HEK293 (cell line): Measurements from ENCODE around the gene ARHGAP45.

ENCODE experiments used
- CTCF ChIA-PET: fragments of 350-600 bp; formaldehyde crosslinking; extraction: SDS; loops from one replicate; lab custom pipeline; 2021; ENCODE audit warnings: antibody characterized with exemption; lab: Yijun Ruan, JAX
- POLR2A ChIA-PET: fragments of 300-600 bp; formaldehyde crosslinking; extraction: SDS; loops from one replicate; lab custom pipeline; 2020; ENCODE audit warnings: antibody characterized with exemption, inconsistent platforms; lab: Yijun Ruan, JAX
- H3K27ac ChIP-seq: fragments of 200-500 bp; sonication (Bioruptor generic); 2 replicates; pipeline ENCODE4 v1.5.1; 2014; ENCODE audit warnings: low read depth, low read length, control low read depth, inconsistent platforms; ENCODE audit errors: extremely low read depth
- H3K36me3 ChIP-seq, 2 experiments: fragments of 200-500 bp in 1 of 2; sonication (Bioruptor generic) in 1 of 2; 1 replicate in 1 of 2; 2 replicates in 1 of 2; pipeline ENCODE4 v1.5.1; 2014 to 2017; ENCODE audit warnings: inconsistent platforms in 2 of 2, low read length in 2 of 2; ENCODE audit not compliant: control insufficient read depth in 2 of 2, insufficient read depth in 1 of 2
- H3K4me1 ChIP-seq: fragments of 200-500 bp; sonication (Bioruptor generic); 2 replicates; pipeline ENCODE4 v1.5.1; 2014; ENCODE audit warnings: mild to moderate bottlenecking, low read length, inconsistent platforms; ENCODE audit not compliant: control insufficient read depth, insufficient read depth
- H3K4me3 ChIP-seq: 2 replicates; pipeline ENCODE4 v1.5.1; 2011; ENCODE audit warnings: low read depth, mild to moderate bottlenecking, control low read depth, low read length, moderate library complexity
- H3K9me3 ChIP-seq: fragments of 200-500 bp; sonication (Bioruptor generic); 2 replicates; pipeline ENCODE4 v1.5.1; 2014; ENCODE audit warnings: low read depth, low read length, inconsistent platforms; ENCODE audit not compliant: control insufficient read depth, insufficient read depth
- HOXA7 ChIP-seq: sonication (generic); formaldehyde crosslinking; IDR thresholded peaks from 2 replicates; pipeline ENCODE4 v1.8.1; 2022; ENCODE audit warnings: missing genetic modification reagents, borderline replicate concordance
- IKZF3 ChIP-seq: fragments of 450-650 bp; IDR thresholded peaks from 2 replicates; pipeline ENCODE4 v1.5.0; 2018; ENCODE audit warnings: missing biosample characterization, mild to moderate bottlenecking, missing genetic modification characterization, moderate library complexity
- ZBTB11 ChIP-seq: fragments of 450-650 bp; formaldehyde crosslinking; conservative IDR thresholded peaks from 2 replicates; pipeline ENCODE4 v1.5.1; 2016; ENCODE audit warnings: low read depth, missing biosample characterization, missing genetic modification characterization
- ZBTB20 ChIP-seq: fragments of 450-650 bp; formaldehyde crosslinking; IDR thresholded peaks from 2 replicates; pipeline ENCODE4 v1.5.1; 2016; ENCODE audit warnings: missing biosample characterization, missing genetic modification characterization
- ZFHX2 ChIP-seq: fragments of 450-650 bp; formaldehyde crosslinking; conservative IDR thresholded peaks from 2 replicates; pipeline ENCODE4 v1.5.1; 2016; ENCODE audit warnings: missing biosample characterization, missing genetic modification characterization
- ZNF133 ChIP-seq: fragments of 450-650 bp; formaldehyde crosslinking; IDR thresholded peaks from 2 replicates; pipeline ENCODE4 v1.5.1; 2016; ENCODE audit warnings: missing biosample characterization, missing genetic modification characterization
- ZNF140 ChIP-seq: fragments of 450-650 bp; formaldehyde crosslinking; IDR thresholded peaks from 2 replicates; pipeline ENCODE4 v1.5.1; 2016; ENCODE audit warnings: missing biosample characterization, missing genetic modification characterization
- ZNF16 ChIP-seq: fragments of 450-650 bp; formaldehyde crosslinking; IDR thresholded peaks from 2 replicates; pipeline ENCODE4 v1.5.1; 2016; ENCODE audit warnings: low read depth, missing biosample characterization, missing genetic modification characterization
- ZNF292 ChIP-seq: fragments of 450-650 bp; formaldehyde crosslinking; IDR thresholded peaks from 2 replicates; pipeline ENCODE4 v1.5.1; 2016; ENCODE audit warnings: low read depth, missing biosample characterization, missing genetic modification characterization, borderline replicate concordance
- ZNF335 ChIP-seq: fragments of 450-650 bp; formaldehyde crosslinking; conservative IDR thresholded peaks from 2 replicates; pipeline ENCODE4 v1.5.1; 2016; ENCODE audit warnings: missing biosample characterization, missing genetic modification characterization
- ZNF341 ChIP-seq: fragments of 450-650 bp; formaldehyde crosslinking; IDR thresholded peaks from 2 replicates; pipeline ENCODE4; 2016; ENCODE audit warnings: low read depth, missing biosample characterization, missing genetic modification characterization
- ZNF571 ChIP-seq: fragments of 450-650 bp; formaldehyde crosslinking; IDR thresholded peaks from 2 replicates; pipeline ENCODE4 v1.5.0; 2017; ENCODE audit warnings: missing biosample characterization, missing genetic modification characterization
- TF ChIP-seq, protein P1 (sequence below): fragments of 450-650 bp; formaldehyde crosslinking; IDR thresholded peaks from 2 replicates; pipeline ENCODE4 v1.5.1; 2016; ENCODE audit warnings: missing biosample characterization, missing genetic modification characterization
- TF ChIP-seq, protein P2 (sequence below): fragments of 450-650 bp; formaldehyde crosslinking; IDR thresholded peaks from 2 replicates; pipeline ENCODE4 v1.5.1; 2016; ENCODE audit warnings: missing biosample characterization, missing genetic modification characterization
- TF ChIP-seq, protein P3 (sequence below): fragments of 450-650 bp; formaldehyde crosslinking; IDR thresholded peaks from 2 replicates; pipeline ENCODE4 v1.5.1; 2016; ENCODE audit warnings: missing biosample characterization, missing genetic modification characterization, low read depth

Gene ARHGAP45

GRCh38 chr19:1070576-1070930, 3.6 kb downstream of the ARHGAP45 start:
- Histone ChIP-seq H3K9me3 (no peaks in the 10 kb centered on the region), H3K4me3 (no peak overlapping the region), H3K36me3 (no peaks in the 10 kb centered on the region), H3K27ac (no peak overlapping the region), H3K4me1 (peaks cover 2% of the 10 kb centered on the region; the same call in 1 of the 2 replicates)
- POLR2A ChIA-PET, result no interaction called here
- TF ChIP-seq ZNF140 (tag by site-specific recombination) (no peak), ZNF292 (tag by site-specific recombination) (no peak), ZNF133 (no peak), ZNF341 (tag by site-specific recombination) (no peak), ZBTB20 (tag by site-specific recombination) (no peak), HOXA7 (CRISPR knock-in tag) (no peak), ZNF16 (tag by site-specific recombination) (no peak), ZNF571 (no peak), ZFHX2 (tag by site-specific recombination) (no peak)
- TF ChIP-seq, protein P1, sequence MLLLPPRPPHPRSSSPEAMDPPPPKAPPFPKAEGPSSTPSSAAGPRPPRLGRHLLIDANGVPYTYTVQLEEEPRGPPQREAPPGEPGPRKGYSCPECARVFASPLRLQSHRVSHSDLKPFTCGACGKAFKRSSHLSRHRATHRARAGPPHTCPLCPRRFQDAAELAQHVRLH (tag by site-specific recombination), result no peak
- TF ChIP-seq, protein P2, sequence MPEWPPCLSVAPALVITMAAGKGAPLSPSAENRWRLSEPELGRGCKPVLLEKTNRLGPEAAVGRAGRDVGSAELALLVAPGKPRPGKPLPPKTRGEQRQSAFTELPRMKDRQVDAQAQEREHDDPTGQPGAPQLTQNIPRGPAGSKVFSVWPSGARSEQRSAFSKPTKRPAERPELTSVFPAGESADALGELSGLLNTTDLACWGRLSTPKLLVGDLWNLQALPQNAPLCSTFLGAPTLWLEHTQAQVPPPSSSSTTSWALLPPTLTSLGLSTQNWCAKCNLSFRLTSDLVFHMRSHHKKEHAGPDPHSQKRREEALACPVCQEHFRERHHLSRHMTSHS (tag by site-specific recombination), result no peak
- TF ChIP-seq, protein P3, sequence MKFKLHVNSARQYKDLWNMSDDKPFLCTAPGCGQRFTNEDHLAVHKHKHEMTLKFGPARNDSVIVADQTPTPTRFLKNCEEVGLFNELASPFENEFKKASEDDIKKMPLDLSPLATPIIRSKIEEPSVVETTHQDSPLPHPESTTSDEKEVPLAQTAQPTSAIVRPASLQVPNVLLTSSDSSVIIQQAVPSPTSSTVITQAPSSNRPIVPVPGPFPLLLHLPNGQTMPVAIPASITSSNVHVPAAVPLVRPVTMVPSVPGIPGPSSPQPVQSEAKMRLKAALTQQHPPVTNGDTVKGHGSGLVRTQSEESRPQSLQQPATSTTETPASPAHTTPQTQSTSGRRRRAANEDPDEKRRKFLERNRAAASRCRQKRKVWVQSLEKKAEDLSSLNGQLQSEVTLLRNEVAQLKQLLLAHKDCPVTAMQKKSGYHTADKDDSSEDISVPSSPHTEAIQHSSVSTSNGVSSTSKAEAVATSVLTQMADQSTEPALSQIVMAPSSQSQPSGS (tag by site-specific recombination), result no peak
- CTCF ChIA-PET, result no interaction called here

DNA sequence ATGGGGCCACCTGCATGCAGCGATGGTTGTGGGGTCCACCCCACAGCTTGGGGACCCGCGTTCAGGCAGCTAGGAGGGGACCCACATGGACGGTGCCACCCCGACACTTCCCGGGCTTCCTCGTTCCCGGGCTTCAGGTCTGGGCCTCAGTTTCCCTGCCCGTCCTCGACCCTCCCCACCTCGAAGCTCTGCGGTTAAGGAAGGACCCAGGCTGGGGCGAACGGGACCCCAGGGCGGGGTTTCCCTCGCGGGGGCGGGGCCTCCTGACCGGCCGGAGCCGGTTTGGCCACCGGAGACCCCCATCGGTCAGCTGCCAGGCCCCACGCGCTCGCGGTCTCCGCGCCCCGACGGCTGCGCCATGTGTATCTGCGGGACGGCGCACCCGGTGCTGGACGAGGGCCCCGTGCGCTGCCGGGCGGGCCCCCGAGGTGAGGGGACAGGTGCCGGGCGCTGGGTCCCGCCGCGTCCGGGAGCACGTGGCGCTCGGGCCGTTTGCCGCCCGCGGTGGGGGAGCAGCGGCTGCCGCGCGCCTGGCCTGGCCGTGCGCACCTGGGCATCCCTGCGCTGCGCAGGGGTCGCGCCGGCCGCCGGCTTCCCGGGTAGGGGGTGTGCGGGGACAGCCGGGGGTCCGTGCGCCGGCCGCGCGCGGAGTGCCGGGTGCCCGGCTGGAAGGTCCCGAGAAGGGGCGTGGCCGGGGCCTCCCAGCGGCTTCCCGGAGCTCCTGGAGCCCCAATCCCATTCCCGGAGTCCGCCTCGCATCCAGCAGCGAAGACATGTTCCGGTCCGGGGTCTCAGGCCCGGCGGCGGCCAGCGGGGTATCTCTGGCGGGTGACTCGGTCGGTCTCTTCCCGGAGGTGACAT, 4.2 kb downstream of the ARHGAP45 start:
- Histone ChIP-seq H3K27ac (no peak overlapping the region), H3K9me3 (no peaks in the 10 kb centered on the region)
- ChIA-PET CTCF (no interaction called here), POLR2A (interaction anchor here (0.5 kb wide), 1 partner anchor 318 kb away, joined by 8 read pairs; no protein-coding TSS in a partner anchor)
- TF ChIP-seq ZBTB11, result no peak
- no peak for TF ChIP-seq ZNF335 (tag by site-specific recombination)
- TF ChIP-seq IKZF3 (tag by site-specific recombination), result 0 out of 2 replicates have a peak, but pooled peaks have one; percentile 27
- TF ChIP-seq, all 188 proteins: peak for 1
- Histone ChIP-seq H3K36me3 (no peaks in the 10 kb centered on the region), H3K4me1 (peaks cover 2% of the 10 kb centered on the region; the same call in 1 of the 2 replicates), H3K4me3 (no peak overlapping the region)
